ENCODE results near the gene FBXW5.

Gene FBXW5

DNA sequence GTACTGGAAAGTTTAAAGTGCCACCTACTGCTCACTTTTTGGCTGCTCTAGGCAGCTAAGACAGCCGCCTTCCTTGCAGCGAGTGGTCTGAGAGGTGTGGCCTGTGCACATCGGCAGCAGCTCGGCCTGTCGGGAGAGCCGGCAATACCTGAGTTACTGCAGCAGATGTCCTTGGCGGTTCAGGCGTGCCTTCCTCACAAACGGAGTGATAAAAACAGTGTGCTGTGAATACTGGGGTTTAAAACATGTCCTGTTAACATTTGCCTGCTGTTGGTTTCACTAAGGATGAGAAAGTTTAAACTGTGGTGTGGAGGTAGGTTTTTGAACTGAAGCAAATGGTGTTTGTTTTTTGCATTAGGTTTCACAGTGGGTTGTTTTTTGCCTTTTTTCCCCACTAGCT lies 45.3 kb downstream of the FBXW5 start:
- Histone ChIP-seq H3K4me2 (ENCODE audit: low read depth, low read length, poor library complexity, severe bottlenecking) (no peak overlapping the region), H3K27me3 (ENCODE audit: insufficient read depth, low read length, poor library complexity, severe bottlenecking) (no peaks in the 10 kb centered on the region), H4K20me1 (ENCODE audit: insufficient read depth, low read length, poor library complexity, severe bottlenecking) (peaks cover 32% of the 10 kb centered on the region), H3K9ac (ENCODE audit: low read depth, low read length, poor library complexity, severe bottlenecking) (no peak overlapping the region), H3F3A (ENCODE audit: low read depth) (no peaks in the 10 kb centered on the region), H3K9me3 (ENCODE audit: insufficient read depth, low read depth, low read length) (no peaks in the 10 kb centered on the region), H3K4me3 (ENCODE audit: low read length, poor library complexity, severe bottlenecking) (no peak overlapping the region), H2AFZ (ENCODE audit: low read length) (no peak overlapping the region), H3K79me2 (ENCODE audit: insufficient read depth, low read length) (peaks cover 41% of the 10 kb centered on the region), H3K4me1 (ENCODE audit: insufficient read depth, low read length, poor library complexity, severe bottlenecking) (no peaks in the 10 kb centered on the region), H3K9me2 (replicated peaks; ENCODE audit: low read depth, low read length) (no peaks in the 10 kb centered on the region), H3K36me3 (ENCODE audit: insufficient read depth, low read length) (peaks cover 49% of the 10 kb centered on the region; the same call in 1 of the 2 replicates)
- no peak for TF ChIP-seq EZH2phosphoT487 (IDR thresholded peaks at IDR 0.05; ENCODE audit: borderline replicate concordance)
- TF ChIP-seq, protein P1, sequence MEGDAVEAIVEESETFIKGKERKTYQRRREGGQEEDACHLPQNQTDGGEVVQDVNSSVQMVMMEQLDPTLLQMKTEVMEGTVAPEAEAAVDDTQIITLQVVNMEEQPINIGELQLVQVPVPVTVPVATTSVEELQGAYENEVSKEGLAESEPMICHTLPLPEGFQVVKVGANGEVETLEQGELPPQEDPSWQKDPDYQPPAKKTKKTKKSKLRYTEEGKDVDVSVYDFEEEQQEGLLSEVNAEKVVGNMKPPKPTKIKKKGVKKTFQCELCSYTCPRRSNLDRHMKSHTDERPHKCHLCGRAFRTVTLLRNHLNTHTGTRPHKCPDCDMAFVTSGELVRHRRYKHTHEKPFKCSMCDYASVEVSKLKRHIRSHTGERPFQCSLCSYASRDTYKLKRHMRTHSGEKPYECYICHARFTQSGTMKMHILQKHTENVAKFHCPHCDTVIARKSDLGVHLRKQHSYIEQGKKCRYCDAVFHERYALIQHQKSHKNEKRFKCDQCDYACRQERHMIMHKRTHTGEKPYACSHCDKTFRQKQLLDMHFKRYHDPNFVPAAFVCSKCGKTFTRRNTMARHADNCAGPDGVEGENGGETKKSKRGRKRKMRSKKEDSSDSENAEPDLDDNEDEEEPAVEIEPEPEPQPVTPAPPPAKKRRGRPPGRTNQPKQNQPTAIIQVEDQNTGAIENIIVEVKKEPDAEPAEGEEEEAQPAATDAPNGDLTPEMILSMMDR (conservative IDR thresholded peaks at IDR 0.05; ENCODE audit: low read length) = no peak

DNA sequence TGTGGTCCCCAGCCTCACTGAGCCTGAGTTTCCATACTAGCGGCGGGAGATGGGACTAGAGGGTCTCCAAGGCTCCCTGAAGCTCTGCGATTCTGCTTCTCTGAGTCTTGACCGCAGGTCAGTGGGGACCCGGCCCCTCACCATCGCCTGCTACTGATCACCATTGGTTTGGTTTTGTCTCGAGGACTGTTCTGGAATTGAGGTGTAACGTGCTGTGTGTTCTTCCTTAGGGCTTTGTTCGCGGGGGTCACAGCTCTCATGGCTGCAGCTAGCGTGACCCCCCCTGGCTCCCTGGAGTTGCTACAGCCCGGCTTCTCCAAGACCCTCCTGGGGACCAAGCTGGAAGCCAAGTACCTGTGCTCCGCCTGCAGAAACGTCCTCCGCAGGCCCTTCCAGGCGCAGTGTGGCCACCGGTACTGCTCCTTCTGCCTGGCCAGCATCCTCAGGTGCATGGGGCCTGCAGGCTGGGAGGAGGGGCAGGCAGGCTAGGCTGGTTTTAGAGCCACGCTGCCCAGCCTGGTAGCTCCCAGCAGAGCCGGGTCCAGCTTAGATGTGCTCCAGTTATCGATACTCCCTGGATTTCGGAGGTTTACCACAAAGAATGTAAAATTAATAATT lies 45.9 kb downstream of the FBXW5 start:
- peaks cover 49% of the 10 kb centered on the region; the same call in 1 of the 2 replicates for H3K36me3 ChIP-seq (ENCODE audit: insufficient read depth, low read length)
- H3K9me2 ChIP-seq (replicated peaks; ENCODE audit: low read depth, low read length) = no peaks in the 10 kb centered on the region
- peaks cover 32% of the 10 kb centered on the region for H4K20me1 ChIP-seq (ENCODE audit: insufficient read depth, low read length, poor library complexity, severe bottlenecking)
- no peak overlapping the region for H3K9ac ChIP-seq (ENCODE audit: low read depth, low read length, poor library complexity, severe bottlenecking)
- H3F3A ChIP-seq (ENCODE audit: low read depth) = no peaks in the 10 kb centered on the region
- no peaks in the 10 kb centered on the region for H3K4me1 ChIP-seq (ENCODE audit: insufficient read depth, low read length, poor library complexity, severe bottlenecking)
- no peak overlapping the region for H3K4me3 ChIP-seq (ENCODE audit: low read length, poor library complexity, severe bottlenecking)
- no peaks in the 10 kb centered on the region for H3K27me3 ChIP-seq (ENCODE audit: insufficient read depth, low read length, poor library complexity, severe bottlenecking)
- H2AFZ ChIP-seq (ENCODE audit: low read length) = no peak overlapping the region
- no peaks in the 10 kb centered on the region for H3K9me3 ChIP-seq (ENCODE audit: insufficient read depth, low read depth, low read length)
- no peak overlapping the region for H3K4me2 ChIP-seq (ENCODE audit: low read depth, low read length, poor library complexity, severe bottlenecking)
- TF ChIP-seq, protein P1 (conservative IDR thresholded peaks at IDR 0.05; ENCODE audit: low read length) = no peak
- no peak for TF ChIP-seq EZH2phosphoT487 (IDR thresholded peaks at IDR 0.05; ENCODE audit: borderline replicate concordance)
- H3K79me2 ChIP-seq (ENCODE audit: insufficient read depth, low read length) = peaks cover 48% of the 10 kb centered on the region

DNA sequence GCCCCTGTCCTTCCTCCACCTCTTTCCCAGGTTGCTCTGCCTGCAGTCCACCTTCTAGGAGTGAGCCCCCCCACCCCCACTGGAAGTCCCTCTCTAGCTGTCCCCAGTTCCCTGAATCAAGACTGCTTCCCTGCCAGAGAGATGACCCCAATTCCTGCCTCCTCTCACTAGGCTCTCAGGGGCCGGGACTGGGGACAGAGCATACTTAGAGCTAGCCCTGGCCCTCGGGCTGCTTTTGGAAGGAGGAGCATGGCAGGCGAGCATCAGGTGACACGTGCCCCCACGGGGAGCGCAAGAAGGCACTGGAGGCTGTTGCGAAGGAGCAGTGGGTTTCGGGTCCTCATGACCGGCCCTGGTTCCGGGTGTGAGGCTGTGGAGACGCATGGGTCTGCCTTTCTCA lies 48.5 kb downstream of the FBXW5 start:
- H4K20me1 ChIP-seq (ENCODE audit: insufficient read depth, low read length, poor library complexity, severe bottlenecking) = peaks cover 41% of the 10 kb centered on the region
- no peaks in the 10 kb centered on the region for H3F3A ChIP-seq (ENCODE audit: low read depth)
- no peaks in the 10 kb centered on the region for H3K27me3 ChIP-seq (ENCODE audit: insufficient read depth, low read length, poor library complexity, severe bottlenecking)
- H3K4me1 ChIP-seq (ENCODE audit: insufficient read depth, low read length, poor library complexity, severe bottlenecking) = no peaks in the 10 kb centered on the region
- no peak overlapping the region for H3K9ac ChIP-seq (ENCODE audit: low read depth, low read length, poor library complexity, severe bottlenecking)
- H3K4me2 ChIP-seq (ENCODE audit: low read depth, low read length, poor library complexity, severe bottlenecking) = no peak overlapping the region
- no peak overlapping the region for H3K4me3 ChIP-seq (ENCODE audit: low read length, poor library complexity, severe bottlenecking)
- H3K9me3 ChIP-seq (ENCODE audit: insufficient read depth, low read depth, low read length) = no peaks in the 10 kb centered on the region
- peaks cover 72% of the 10 kb centered on the region for H3K79me2 ChIP-seq (ENCODE audit: insufficient read depth, low read length)
- TF ChIP-seq EZH2phosphoT487 (IDR thresholded peaks at IDR 0.05; ENCODE audit: borderline replicate concordance) = no peak
- TF ChIP-seq, protein P1 (conservative IDR thresholded peaks at IDR 0.05; ENCODE audit: low read length) = no peak
- H3K36me3 ChIP-seq (ENCODE audit: insufficient read depth, low read length) = peaks cover 32% of the 10 kb centered on the region; the same call in 1 of the 2 replicates
- H2AFZ ChIP-seq (ENCODE audit: low read length) = no peak overlapping the region
- H3K9me2 ChIP-seq (replicated peaks; ENCODE audit: low read depth, low read length) = no peaks in the 10 kb centered on the region
